ENCODE measurements around the gene DCTN2. TPM values are rescaled to one million over a fixed set of nuclear protein-coding genes. Genes with fewer than 3 reads are reported as not detected.
A peak's percentile ranks its signal among the peaks of the same experiment; 100 is the strongest.
"Not testable (repeated sequence)": the region's sequence is repeated elsewhere in the genome, so short reads cannot be mapped to it uniquely, and the experiment has no call there.

Gene DCTN2
- total RNA-seq, 4 donors from 2014 or later = 164 to 199 (median 193) TPM

DNA sequence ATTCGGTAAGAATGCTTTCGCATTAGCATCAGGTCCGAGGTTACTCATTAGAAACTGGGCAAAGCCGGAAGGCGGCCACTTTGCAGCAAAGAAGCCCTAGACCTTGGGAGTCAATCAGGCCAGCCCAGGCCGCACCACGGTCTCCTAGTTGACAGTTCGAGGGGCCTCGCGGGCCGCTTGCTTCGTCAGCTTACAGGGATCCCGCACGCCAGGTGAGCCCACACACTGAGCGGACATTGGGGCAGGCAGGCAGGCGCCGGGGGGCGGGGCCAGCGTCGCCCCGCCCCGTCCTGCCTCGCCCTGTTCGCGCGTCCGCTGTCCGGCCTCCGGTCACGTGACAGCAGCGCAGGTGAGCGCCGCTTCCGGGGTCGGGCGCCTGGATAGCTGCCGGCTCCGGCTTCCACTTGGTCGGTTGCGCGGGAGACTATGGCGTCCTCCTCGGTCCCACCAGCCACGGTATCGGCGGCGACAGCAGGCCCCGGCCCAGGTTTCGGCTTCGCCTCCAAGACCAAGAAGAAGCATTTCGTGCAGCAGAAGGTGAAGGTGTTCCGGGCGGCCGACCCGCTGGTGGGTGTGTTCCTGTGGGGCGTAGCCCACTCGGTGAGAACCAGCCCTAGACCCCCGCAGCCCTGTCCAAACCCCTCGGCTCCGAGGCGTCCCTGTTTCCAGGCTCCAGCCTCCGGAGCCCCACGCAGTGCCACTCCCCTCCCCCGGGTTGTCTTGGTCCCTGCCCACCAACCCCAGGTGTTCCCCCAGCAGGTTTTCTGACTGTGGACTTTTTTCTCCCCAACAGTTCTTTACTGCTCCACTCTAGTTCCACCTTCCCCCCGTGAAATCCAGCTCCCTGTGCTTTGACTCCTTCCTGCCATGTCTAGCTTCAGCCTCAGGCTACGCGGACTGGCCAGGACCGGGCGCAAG lies 44.1 kb upstream of the DCTN2 start, which contains the start of gene PIP4K2C:
PIP4K2C (plus strand) TSS at position 329 of the 918 bp plus-strand sequence; CDS start at position 427, 98 bp downstream.
- peak within 1 kb of the TSS in 2 of 3 donors; percentile 41 to 71 for H3K27ac ChIP-seq
- no peaks in the 10 kb centered on the region for H3K27me3 ChIP-seq
- peak within 1 kb of the TSS; percentile 83 to 88 (median 88) for H3K4me3 ChIP-seq (replicated peaks in 1 of 3)
- TF ChIP-seq POLR2A (IDR thresholded peaks at IDR 0.05) (peak in 1 of 2 donors; percentile 73), CTCF (IDR thresholded peaks at IDR 0.05) (peak in 1 of 6 experiments; percentile 18)
- H3K36me3 ChIP-seq = peaks cover 0 to 4% of the 10 kb centered on the region in 2 donors
- peak; percentile 88 to 92 for DNase-seq
- H3K4me1 ChIP-seq = peaks cover 11 to 26% of the 10 kb centered on the region in 2 donors
- WGBS, 2 donors = 0 to 2% methylated on average over 25 to 33 of the region's 69 CpGs
- intact Hi-C loops (cut with DNase I) = no loop called here
- no peaks in the 10 kb centered on the region for H3K9me3 ChIP-seq

DNA sequence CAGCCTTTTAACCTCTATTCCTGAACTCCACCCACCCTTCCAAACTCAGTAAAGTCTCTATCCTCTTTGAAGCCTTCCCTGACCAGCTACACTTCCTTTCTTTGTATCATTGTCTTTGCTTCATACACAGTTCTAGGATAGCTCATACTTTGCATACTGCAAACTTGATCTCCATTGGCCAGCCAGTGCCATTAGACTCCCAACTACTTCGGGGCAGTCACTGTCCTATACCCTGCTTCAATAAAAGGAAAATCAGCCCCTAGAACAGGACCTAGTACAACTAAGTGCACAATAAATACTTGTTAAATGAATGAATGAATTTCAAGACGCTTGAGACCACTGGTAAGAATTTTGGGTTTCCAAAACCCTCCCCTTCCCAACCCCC lies 43.5 kb upstream of the DCTN2 start:
- Histone ChIP-seq H3K4me1 (peaks cover 11 to 26% of the 10 kb centered on the region in 2 donors), H3K4me3 (replicated peaks in 1 of 3) (peak overlapping the region; percentile 83 to 88 (median 88)), H3K36me3 (peaks cover 0 to 4% of the 10 kb centered on the region in 2 donors), H3K27ac (peak overlapping the region in 2 of 3 donors; percentile 25 to 71), H3K9me3 (no peaks in the 10 kb centered on the region), H3K27me3 (no peaks in the 10 kb centered on the region)
- no peak for DNase-seq
- WGBS, 2 donors = 18 to 31% methylated on average over 2 of the region's 2 CpGs
- TF ChIP-seq POLR2A (IDR thresholded peaks at IDR 0.05) (no peak), CTCF (IDR thresholded peaks at IDR 0.05) (no peak)
- intact Hi-C loops (cut with DNase I) = no loop called here

DNA sequence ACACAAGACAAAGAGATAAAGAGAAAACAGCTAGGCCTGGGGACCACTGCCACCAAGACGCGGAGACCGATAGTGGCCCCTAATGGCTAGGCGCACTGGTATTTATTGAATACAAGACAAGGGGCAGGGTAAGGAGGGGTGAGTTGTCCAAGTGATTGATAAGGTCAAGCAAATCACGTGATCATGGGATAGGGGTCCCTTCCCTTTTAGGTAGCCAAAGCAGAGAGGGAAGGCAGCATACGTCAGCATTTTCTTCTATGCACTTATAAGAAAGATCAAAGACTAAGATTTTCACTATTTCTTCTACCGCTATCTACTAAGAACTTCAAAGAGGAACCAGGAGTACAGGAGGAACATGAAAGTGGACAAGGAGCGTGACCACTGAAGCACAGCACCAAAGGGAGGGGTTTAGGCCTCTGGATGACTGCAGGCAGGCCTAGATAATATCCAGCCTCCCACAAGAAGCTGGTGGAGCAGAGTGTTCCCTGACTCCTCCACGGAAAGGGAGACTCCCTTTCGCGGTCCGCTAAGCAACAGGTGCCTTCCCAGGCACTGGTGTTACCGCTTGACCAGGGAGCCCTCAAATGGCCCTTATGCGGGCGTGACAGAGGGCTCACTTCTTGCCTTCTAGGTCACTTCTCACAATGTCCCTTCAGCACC lies 42.1 kb upstream of the DCTN2 start:
- not testable (repeated sequence) for H3K9me3 ChIP-seq; H3K36me3 ChIP-seq; H3K4me3 ChIP-seq (replicated peaks in 1 of 3); H3K27ac ChIP-seq; H3K27me3 ChIP-seq
- DNase-seq = peak; percentile 47 to 52
- intact Hi-C loops (cut with DNase I) = loop anchor here (10.0 kb wide), 1 partner anchor 106 kb away; the partner anchor contains the start of gene OS9
- peaks cover 11 to 26% of the 10 kb centered on the region in 2 donors for H3K4me1 ChIP-seq
- WGBS, 2 donors = 69 to 75% methylated on average over 15 of the region's 15 CpGs

GRCh38 chr12:57586832-57587429 lies 39.9 kb upstream of the DCTN2 start:
- intact Hi-C loops (cut with DNase I) = loop anchor here (10.0 kb wide), 1 partner anchor 108 kb away; the partner anchor contains the start of gene OS9
- TF ChIP-seq POLR2A (IDR thresholded peaks at IDR 0.05) (no peak), CTCF (IDR thresholded peaks at IDR 0.05) (no peak)

DNA sequence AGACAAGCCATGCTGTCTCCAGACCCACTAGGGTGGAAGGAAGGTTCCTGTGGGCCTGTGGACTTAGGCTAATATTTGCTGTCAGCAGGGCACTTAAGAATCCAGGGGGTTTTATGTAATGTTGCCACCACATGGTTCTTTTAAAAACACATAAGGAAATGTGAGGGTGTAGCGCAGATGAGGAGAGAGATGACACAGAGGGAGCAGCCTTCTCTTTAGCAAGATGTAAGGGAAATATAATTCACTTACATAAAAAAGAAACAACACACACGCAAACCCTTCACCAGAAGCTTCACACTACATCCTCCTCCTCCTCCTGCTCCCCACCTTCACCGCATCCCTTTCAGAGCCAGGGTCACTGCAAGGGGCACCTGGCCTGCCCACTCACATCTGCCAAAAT lies 39.1 kb upstream of the DCTN2 start:
- intact Hi-C loops (cut with DNase I) = loop anchor here (10.0 kb wide), 1 partner anchor 109 kb away; the partner anchor contains the start of gene OS9
- H3K36me3 ChIP-seq = no peaks in the 10 kb centered on the region
- TF ChIP-seq CTCF (IDR thresholded peaks at IDR 0.05) (no peak), POLR2A (IDR thresholded peaks at IDR 0.05) (no peak)
- WGBS, 2 donors = 90 to 94% methylated on average over 3 of the region's 3 CpGs
- no peak overlapping the region for H3K27ac ChIP-seq
- peaks cover 0 to 6% of the 10 kb centered on the region in 2 donors for H3K4me1 ChIP-seq
- no peaks in the 10 kb centered on the region for H3K27me3 ChIP-seq
- H3K9me3 ChIP-seq = no peaks in the 10 kb centered on the region
- DNase-seq = no peak
- no peak overlapping the region for H3K4me3 ChIP-seq (replicated peaks in 1 of 3)

More at GRCh38 chr12:57586832-57587429, 39.9 kb upstream of the DCTN2 start:
- Histone ChIP-seq H3K4me3 (replicated peaks in 1 of 3) (no peak overlapping the region), H3K36me3 (no peaks in the 10 kb centered on the region), H3K27ac (no peak overlapping the region), H3K4me1 (peaks cover 4 to 8% of the 10 kb centered on the region in 2 donors), H3K27me3 (no peaks in the 10 kb centered on the region), H3K9me3 (no peaks in the 10 kb centered on the region)
- 90 to 92% methylated on average over 3 of the region's 3 CpGs for WGBS, 2 donors
- no peak for DNase-seq

All from thyroid gland (tissue), 4 donors.